GM12878 (cell line): ENCODE measurements around the gene PELI2. TPM values are rescaled to one million over a fixed set of nuclear protein-coding genes. Genes with fewer than 3 reads are reported as not detected.
A peak's percentile ranks its signal among the peaks of the same experiment; 100 is the strongest.

Experiments
- BACH1 ChIP-seq: fragments of 450-650 bp; IDR thresholded peaks from 2 replicates; pipeline ENCODE4 v1.6.1; 2017; ENCODE audit warnings: mild to moderate bottlenecking, borderline replicate concordance
- CBFB ChIP-seq: IDR thresholded peaks from 2 replicates; pipeline ENCODE4 v1.6.1; 2016; ENCODE audit warnings: antibody characterized with exemption, low read depth
- CHD1 ChIP-seq: IDR thresholded peaks from 2 replicates; pipeline ENCODE4 v1.6.1; 2012; ENCODE audit warnings: low read depth, low read length, improper control_type of control experiment
- FOXK2 ChIP-seq: fragments of 450-650 bp; IDR thresholded peaks from 2 replicates; pipeline ENCODE4 v1.6.1; 2017; ENCODE audit warnings: mild to moderate bottlenecking, moderate library complexity
- HDAC6 ChIP-seq: fragments of 200-600 bp; sonication (generic); IDR thresholded peaks from one replicate; pipeline ENCODE4 v1.8.0; 2017; ENCODE audit warnings: antibody characterized with exemption; ENCODE audit not compliant: unreplicated experiment
- KDM1A ChIP-seq: fragments of 200-600 bp; sonication (generic); IDR thresholded peaks from 2 replicates; pipeline ENCODE4 v1.6.1; 2016; ENCODE audit warnings: borderline replicate concordance
- MTA2 ChIP-seq: fragments of 450-650 bp; IDR thresholded peaks from 2 replicates; pipeline ENCODE4 v1.6.1; 2016; ENCODE audit warnings: low read depth, mild to moderate bottlenecking, moderate library complexity
- POLR2AphosphoS5 ChIP-seq: IDR thresholded peaks from 2 replicates; pipeline ENCODE4 v1.6.1; 2011; ENCODE audit warnings: mild to moderate bottlenecking, low read length, inconsistent platforms
- RUNX3 ChIP-seq: IDR thresholded peaks from 2 replicates; pipeline ENCODE4 v1.6.1; 2012; ENCODE audit warnings: low read length, inconsistent platforms
- SP1 ChIP-seq: IDR thresholded peaks from one replicate; pipeline ENCODE4 v1.6.1; 2011; ENCODE audit warnings: low read depth, low read length
- SPI1 ChIP-seq: IDR thresholded peaks from 2 replicates; pipeline ENCODE4 v1.6.1; 2011; ENCODE audit warnings: low read depth, mild to moderate bottlenecking, low read length, moderate library complexity, borderline replicate concordance; ENCODE audit not compliant: insufficient read depth
- SREBF2 ChIP-seq: IDR thresholded peaks from 2 replicates; pipeline ENCODE4 v1.6.1; 2012; ENCODE audit warnings: mild to moderate bottlenecking, low read length
- SRF ChIP-seq, 2 experiments: IDR thresholded peaks; 2 replicates each; pipeline ENCODE4 v1.6.1; 2011; ENCODE audit warnings: low read depth in 2 of 2, low read length in 2 of 2, mild to moderate bottlenecking in 1 of 2, moderate library complexity in 1 of 2
- SUPT20H ChIP-seq: IDR thresholded peaks from 2 replicates; pipeline ENCODE4 v1.6.1; 2011; ENCODE audit warnings: low read depth, mild to moderate bottlenecking, low read length, moderate library complexity, borderline replicate concordance; ENCODE audit not compliant: control insufficient read depth
- SUZ12 ChIP-seq: fragments of 200-600 bp; sonication (generic); IDR thresholded peaks from one replicate; pipeline ENCODE4 v1.6.1; 2018; ENCODE audit warnings: antibody characterized with exemption, mild to moderate bottlenecking; ENCODE audit not compliant: unreplicated experiment
- TBL1XR1 ChIP-seq: IDR thresholded peaks from 2 replicates; pipeline ENCODE4 v1.6.1; 2012; ENCODE audit warnings: low read depth, low read length, improper control_type of control experiment
- YBX1 ChIP-seq: fragments of 450-650 bp; IDR thresholded peaks from 2 replicates; pipeline ENCODE4 v1.6.1; 2016; ENCODE audit warnings: antibody characterized with exemption
- polyA plus RNA-seq, 11 experiments: library from polyadenylated mRNA; depleted of rRNA in 4 of 11; unstranded in 6 of 11; stranded (reverse) in 5 of 11; fragments of >200 nt; fragmentation: Nextera tagmentation in 4 of 11; fragmentation: Illumina TruSeq in 1 of 11; extraction: Ambion mirVana in 4 of 11; extraction: Trizol in 1 of 11; gene quantifications; 1 replicate in 1 of 11; 2 replicates in 10 of 11; pipeline versions ENCODE4 v1.2.1 to v1.2.3, GENCODE V29; 2011 to 2016; ENCODE audit warnings: inconsistent platforms in 2 of 11, missing spikeins in 2 of 11, low read depth in 1 of 11
- total RNA-seq, 4 experiments: library from RNA; depleted of rRNA in 3 of 4; stranded (reverse); fragments of >200 nt in 3 of 4; fragmentation: Illumina TruSeq in 1 of 4; extraction: Trizol in 1 of 4; gene quantifications; 2 replicates each; pipeline versions ENCODE4 v1.2.1 to v1.2.3, GENCODE V29; 2013 to 2021
- TF ChIP-seq, protein P1 (sequence below): fragments of 450-650 bp; IDR thresholded peaks from 2 replicates; pipeline ENCODE4 v1.6.1; 2018; ENCODE audit warnings: borderline replicate concordance, mild to moderate bottlenecking; ENCODE audit not compliant: partially characterized antibody
- TF ChIP-seq, protein P2 (sequence below): IDR thresholded peaks from 2 replicates; pipeline ENCODE4 v1.6.1; 2012; ENCODE audit warnings: low read length, inconsistent platforms
- TF ChIP-seq, protein P3 (sequence below), 3 experiments: IDR thresholded peaks in 2 of 3; conservative IDR thresholded peaks in 1 of 3; 2 replicates each; pipeline ENCODE4 v1.5.1; 2011; ENCODE audit warnings: low read depth in 3 of 3, low read length in 3 of 3, mild to moderate bottlenecking in 3 of 3, control low read depth in 2 of 3, moderate library complexity in 2 of 3, inconsistent platforms in 1 of 3, mixed read lengths in 1 of 3; ENCODE audit not compliant: control insufficient read depth in 2 of 3, insufficient read depth in 1 of 3; ENCODE audit errors: extremely low read depth in 1 of 3
- TF ChIP-seq, protein P4 (sequence below): IDR thresholded peaks from 2 replicates; pipeline ENCODE4 v1.6.1; 2011; ENCODE audit warnings: borderline replicate concordance, low read depth, mild to moderate bottlenecking, moderate library complexity, low read length; ENCODE audit not compliant: insufficient read depth, poor library complexity, severe bottlenecking
- TF ChIP-seq, protein P5 (sequence below): fragments of 450-650 bp; IDR thresholded peaks from 2 replicates; pipeline ENCODE4 v1.6.1; 2017; ENCODE audit warnings: mild to moderate bottlenecking, low read depth, inconsistent platforms; ENCODE audit not compliant: poor library complexity, severe bottlenecking

Gene PELI2
- total and polyA plus RNA-seq, 10 of the 15 experiments (the other 5 are each of a cell fraction or from before 2014, with no cell fraction given), result under 0.01 to 0.10 (median 0.01) TPM; not detected in 3

DNA sequence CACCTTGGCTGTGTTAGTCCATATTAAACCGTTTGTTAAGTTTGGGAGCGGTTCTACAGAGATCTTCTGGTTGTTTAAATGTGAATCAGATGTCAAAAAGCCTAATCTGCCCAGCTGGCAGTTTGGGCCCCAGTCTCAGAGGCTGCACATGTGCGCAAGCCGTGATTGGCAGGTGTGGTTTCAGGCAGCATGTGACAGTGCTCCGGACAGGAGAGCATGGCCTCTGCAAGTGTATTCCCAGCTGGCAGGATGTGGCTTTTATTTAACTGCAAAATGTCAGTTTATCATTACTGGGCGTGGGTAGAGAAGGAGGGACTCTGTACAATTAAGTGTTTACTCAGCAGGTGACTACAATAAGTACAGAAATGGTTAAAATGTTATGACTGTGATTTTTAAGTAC lies 77.5 kb downstream of the PELI2 start (continued):
- TF ChIP-seq SPI1, result no peak
- TF ChIP-seq, protein P1, sequence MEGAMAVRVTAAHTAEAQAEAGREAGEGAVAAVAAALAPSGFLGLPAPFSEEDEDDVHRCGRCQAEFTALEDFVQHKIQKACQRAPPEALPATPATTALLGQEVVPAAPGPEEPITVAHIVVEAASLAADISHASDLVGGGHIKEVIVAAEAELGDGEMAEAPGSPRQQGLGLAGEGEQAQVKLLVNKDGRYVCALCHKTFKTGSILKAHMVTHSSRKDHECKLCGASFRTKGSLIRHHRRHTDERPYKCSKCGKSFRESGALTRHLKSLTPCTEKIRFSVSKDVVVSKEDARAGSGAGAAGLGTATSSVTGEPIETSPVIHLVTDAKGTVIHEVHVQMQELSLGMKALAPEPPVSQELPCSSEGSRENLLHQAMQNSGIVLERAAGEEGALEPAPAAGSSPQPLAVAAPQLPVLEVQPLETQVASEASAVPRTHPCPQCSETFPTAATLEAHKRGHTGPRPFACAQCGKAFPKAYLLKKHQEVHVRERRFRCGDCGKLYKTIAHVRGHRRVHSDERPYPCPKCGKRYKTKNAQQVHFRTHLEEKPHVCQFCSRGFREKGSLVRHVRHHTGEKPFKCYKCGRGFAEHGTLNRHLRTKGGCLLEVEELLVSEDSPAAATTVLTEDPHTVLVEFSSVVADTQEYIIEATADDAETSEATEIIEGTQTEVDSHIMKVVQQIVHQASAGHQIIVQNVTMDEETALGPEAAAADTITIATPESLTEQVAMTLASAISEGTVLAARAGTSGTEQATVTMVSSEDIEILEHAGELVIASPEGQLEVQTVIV, result no peak
- TF ChIP-seq YBX1, result no peak
- TF ChIP-seq, protein P2, sequence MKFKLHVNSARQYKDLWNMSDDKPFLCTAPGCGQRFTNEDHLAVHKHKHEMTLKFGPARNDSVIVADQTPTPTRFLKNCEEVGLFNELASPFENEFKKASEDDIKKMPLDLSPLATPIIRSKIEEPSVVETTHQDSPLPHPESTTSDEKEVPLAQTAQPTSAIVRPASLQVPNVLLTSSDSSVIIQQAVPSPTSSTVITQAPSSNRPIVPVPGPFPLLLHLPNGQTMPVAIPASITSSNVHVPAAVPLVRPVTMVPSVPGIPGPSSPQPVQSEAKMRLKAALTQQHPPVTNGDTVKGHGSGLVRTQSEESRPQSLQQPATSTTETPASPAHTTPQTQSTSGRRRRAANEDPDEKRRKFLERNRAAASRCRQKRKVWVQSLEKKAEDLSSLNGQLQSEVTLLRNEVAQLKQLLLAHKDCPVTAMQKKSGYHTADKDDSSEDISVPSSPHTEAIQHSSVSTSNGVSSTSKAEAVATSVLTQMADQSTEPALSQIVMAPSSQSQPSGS, result no peak
- no peak for TF ChIP-seq TBL1XR1
- TF ChIP-seq SP1, result no peak
- TF ChIP-seq SREBF2, result no peak
- TF ChIP-seq BACH1, result no peak; the same call in 1 of the 2 replicates
- TF ChIP-seq, protein P3, sequence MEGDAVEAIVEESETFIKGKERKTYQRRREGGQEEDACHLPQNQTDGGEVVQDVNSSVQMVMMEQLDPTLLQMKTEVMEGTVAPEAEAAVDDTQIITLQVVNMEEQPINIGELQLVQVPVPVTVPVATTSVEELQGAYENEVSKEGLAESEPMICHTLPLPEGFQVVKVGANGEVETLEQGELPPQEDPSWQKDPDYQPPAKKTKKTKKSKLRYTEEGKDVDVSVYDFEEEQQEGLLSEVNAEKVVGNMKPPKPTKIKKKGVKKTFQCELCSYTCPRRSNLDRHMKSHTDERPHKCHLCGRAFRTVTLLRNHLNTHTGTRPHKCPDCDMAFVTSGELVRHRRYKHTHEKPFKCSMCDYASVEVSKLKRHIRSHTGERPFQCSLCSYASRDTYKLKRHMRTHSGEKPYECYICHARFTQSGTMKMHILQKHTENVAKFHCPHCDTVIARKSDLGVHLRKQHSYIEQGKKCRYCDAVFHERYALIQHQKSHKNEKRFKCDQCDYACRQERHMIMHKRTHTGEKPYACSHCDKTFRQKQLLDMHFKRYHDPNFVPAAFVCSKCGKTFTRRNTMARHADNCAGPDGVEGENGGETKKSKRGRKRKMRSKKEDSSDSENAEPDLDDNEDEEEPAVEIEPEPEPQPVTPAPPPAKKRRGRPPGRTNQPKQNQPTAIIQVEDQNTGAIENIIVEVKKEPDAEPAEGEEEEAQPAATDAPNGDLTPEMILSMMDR (IDR thresholded peaks at IDR 0.05 in 2 of 3, conservative IDR thresholded peaks at IDR 0.05 in 1 of 3; ENCODE audit: control insufficient read depth in 2 of 3, extremely low read depth in 1 of 3, insufficient read depth in 1 of 3, low read depth in 3 of 3, low read length in 3 of 3), result no peak
- no peak for TF ChIP-seq SRF (IDR thresholded peaks at IDR 0.05; ENCODE audit: low read depth in 2 of 2, low read length in 2 of 2)
- TF ChIP-seq, protein P4, sequence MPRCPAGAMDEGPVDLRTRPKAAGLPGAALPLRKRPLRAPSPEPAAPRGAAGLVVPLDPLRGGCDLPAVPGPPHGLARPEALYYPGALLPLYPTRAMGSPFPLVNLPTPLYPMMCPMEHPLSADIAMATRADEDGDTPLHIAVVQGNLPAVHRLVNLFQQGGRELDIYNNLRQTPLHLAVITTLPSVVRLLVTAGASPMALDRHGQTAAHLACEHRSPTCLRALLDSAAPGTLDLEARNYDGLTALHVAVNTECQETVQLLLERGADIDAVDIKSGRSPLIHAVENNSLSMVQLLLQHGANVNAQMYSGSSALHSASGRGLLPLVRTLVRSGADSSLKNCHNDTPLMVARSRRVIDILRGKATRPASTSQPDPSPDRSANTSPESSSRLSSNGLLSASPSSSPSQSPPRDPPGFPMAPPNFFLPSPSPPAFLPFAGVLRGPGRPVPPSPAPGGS, result no peak
- no peak for TF ChIP-seq KDM1A
- no peak for TF ChIP-seq SUZ12
- TF ChIP-seq, protein P5, sequence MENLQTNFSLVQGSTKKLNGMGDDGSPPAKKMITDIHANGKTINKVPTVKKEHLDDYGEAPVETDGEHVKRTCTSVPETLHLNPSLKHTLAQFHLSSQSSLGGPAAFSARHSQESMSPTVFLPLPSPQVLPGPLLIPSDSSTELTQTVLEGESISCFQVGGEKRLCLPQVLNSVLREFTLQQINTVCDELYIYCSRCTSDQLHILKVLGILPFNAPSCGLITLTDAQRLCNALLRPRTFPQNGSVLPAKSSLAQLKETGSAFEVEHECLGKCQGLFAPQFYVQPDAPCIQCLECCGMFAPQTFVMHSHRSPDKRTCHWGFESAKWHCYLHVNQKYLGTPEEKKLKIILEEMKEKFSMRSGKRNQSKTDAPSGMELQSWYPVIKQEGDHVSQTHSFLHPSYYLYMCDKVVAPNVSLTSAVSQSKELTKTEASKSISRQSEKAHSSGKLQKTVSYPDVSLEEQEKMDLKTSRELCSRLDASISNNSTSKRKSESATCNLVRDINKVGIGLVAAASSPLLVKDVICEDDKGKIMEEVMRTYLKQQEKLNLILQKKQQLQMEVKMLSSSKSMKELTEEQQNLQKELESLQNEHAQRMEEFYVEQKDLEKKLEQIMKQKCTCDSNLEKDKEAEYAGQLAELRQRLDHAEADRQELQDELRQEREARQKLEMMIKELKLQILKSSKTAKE, result peak; percentile 25
- no peak for TF ChIP-seq CHD1
- TF ChIP-seq POLR2AphosphoS5, result no peak
- TF ChIP-seq CBFB, result 0 out of 2 replicates have a peak, but pooled peaks have one; percentile 30
- TF ChIP-seq HDAC6, result no peak
- TF ChIP-seq RUNX3, result peak; percentile 88
- TF ChIP-seq MTA2, result peak; percentile 57; the same call in 1 of the 2 replicates
- no peak for TF ChIP-seq SUPT20H
- no peak for TF ChIP-seq FOXK2
